ENCODE results near the gene PKHD1. TPM values are rescaled to one million over a fixed set of nuclear protein-coding genes. Genes with fewer than 3 reads are reported as not detected.
A peak's percentile ranks its signal among the peaks of the same experiment; 100 is the strongest.

PKHD1 gene
- total RNA-seq, 1 experiment from 2014 or later: 0.43 TPM

DNA sequence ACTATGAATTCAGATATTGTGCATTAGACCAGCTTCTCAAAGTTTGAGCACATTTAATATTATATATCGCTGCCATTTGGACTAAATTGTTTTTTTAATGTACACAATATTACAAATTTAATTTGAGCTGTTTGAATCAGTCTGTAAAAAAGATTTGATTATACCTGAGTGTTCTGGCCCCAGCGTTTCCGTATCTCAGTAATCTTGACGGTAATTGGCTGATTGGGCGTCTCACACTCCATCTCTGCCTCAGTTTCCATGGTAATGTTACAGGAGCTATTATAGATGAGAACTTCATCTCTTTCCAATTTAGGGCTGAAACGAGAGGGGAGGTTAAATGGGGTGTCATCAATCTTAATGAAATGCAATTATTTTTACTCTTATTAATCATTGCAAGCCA, 77.3 kb downstream of the PKHD1 start:
- Histone ChIP-seq H3K27ac (ENCODE audit: low read depth, low read length, poor library complexity, severe bottlenecking) (no peak overlapping the region), H3K9me3 (ENCODE audit: low read depth, low read length, poor library complexity, severe bottlenecking) (no peaks in the 10 kb centered on the region), H3K4me3 (ENCODE audit: low read depth, low read length, poor library complexity, severe bottlenecking) (no peak overlapping the region), H3K4me1 (ENCODE audit: insufficient read depth, low read length, poor library complexity, severe bottlenecking) (peaks cover 8% of the 10 kb centered on the region), H3K36me3 (ENCODE audit: insufficient read depth, low read length, poor library complexity, severe bottlenecking) (no peaks in the 10 kb centered on the region), H3K27me3 (replicated peaks; ENCODE audit: insufficient read depth, low read depth, low read length, poor library complexity) (no peaks in the 10 kb centered on the region)
- intact Hi-C loops (cut with micrococcal nuclease; ENCODE audit: unreplicated experiment): loop anchor here (1.0 kb wide), 1 partner anchor 31 kb away; no protein-coding TSS in a partner anchor
- no peak for DNase-seq (ENCODE audit: low spot score)
- POLR2A ChIA-PET (ENCODE audit: low non-redundant PET): no interaction called here
- no TSS peak for BruUV-seq (replicated peaks)
- TF ChIP-seq EZH2 (IDR thresholded peaks at IDR 0.05; ENCODE audit: borderline replicate concordance, low read depth, low read length, poor library complexity, severe bottlenecking): no peak
- TF ChIP-seq, protein P1, sequence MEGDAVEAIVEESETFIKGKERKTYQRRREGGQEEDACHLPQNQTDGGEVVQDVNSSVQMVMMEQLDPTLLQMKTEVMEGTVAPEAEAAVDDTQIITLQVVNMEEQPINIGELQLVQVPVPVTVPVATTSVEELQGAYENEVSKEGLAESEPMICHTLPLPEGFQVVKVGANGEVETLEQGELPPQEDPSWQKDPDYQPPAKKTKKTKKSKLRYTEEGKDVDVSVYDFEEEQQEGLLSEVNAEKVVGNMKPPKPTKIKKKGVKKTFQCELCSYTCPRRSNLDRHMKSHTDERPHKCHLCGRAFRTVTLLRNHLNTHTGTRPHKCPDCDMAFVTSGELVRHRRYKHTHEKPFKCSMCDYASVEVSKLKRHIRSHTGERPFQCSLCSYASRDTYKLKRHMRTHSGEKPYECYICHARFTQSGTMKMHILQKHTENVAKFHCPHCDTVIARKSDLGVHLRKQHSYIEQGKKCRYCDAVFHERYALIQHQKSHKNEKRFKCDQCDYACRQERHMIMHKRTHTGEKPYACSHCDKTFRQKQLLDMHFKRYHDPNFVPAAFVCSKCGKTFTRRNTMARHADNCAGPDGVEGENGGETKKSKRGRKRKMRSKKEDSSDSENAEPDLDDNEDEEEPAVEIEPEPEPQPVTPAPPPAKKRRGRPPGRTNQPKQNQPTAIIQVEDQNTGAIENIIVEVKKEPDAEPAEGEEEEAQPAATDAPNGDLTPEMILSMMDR (conservative IDR thresholded peaks at IDR 0.05; ENCODE audit: low read depth, low read length): no peak
- CTCF ChIA-PET: no interaction called here

GRCh38 chr6:52009466-52010140, 77.8 kb downstream of the PKHD1 start:
- intact Hi-C loops (cut with micrococcal nuclease; ENCODE audit: unreplicated experiment): loop anchor here (1.0 kb wide), 1 partner anchor 32 kb away; no protein-coding TSS in a partner anchor
- POLR2A ChIA-PET (ENCODE audit: low non-redundant PET): no interaction called here
- Histone ChIP-seq H3K36me3 (ENCODE audit: insufficient read depth, low read length, poor library complexity, severe bottlenecking) (no peaks in the 10 kb centered on the region), H3K27ac (ENCODE audit: low read depth, low read length, poor library complexity, severe bottlenecking) (no peak overlapping the region), H3K9me3 (ENCODE audit: low read depth, low read length, poor library complexity, severe bottlenecking) (no peaks in the 10 kb centered on the region), H3K4me1 (ENCODE audit: insufficient read depth, low read length, poor library complexity, severe bottlenecking) (peaks cover 8% of the 10 kb centered on the region), H3K4me3 (ENCODE audit: low read depth, low read length, poor library complexity, severe bottlenecking) (no peak overlapping the region), H3K27me3 (replicated peaks; ENCODE audit: insufficient read depth, low read depth, low read length, poor library complexity) (no peaks in the 10 kb centered on the region)
- no TSS peak for BruUV-seq (replicated peaks)
- TF ChIP-seq, protein P1 (conservative IDR thresholded peaks at IDR 0.05; ENCODE audit: low read depth, low read length): no peak
- TF ChIP-seq EZH2 (IDR thresholded peaks at IDR 0.05; ENCODE audit: borderline replicate concordance, low read depth, low read length, poor library complexity, severe bottlenecking): no peak
- CTCF ChIA-PET: no interaction called here
- DNase-seq (ENCODE audit: low spot score): peak; percentile 33

- no peak for DNase-seq (ENCODE audit: low spot score)
- CTCF ChIA-PET: no interaction called here
- no TSS peak for BruUV-seq (replicated peaks)
- no peaks in the 10 kb centered on the region for H3K36me3 ChIP-seq (ENCODE audit: insufficient read depth, low read length, poor library complexity, severe bottlenecking)
- POLR2A ChIA-PET (ENCODE audit: low non-redundant PET): no interaction called here
- no peak overlapping the region for H3K27ac ChIP-seq (ENCODE audit: low read depth, low read length, poor library complexity, severe bottlenecking)
- H3K4me1 ChIP-seq (ENCODE audit: insufficient read depth, low read length, poor library complexity, severe bottlenecking): no peaks in the 10 kb centered on the region
- no peaks in the 10 kb centered on the region for H3K9me3 ChIP-seq (ENCODE audit: low read depth, low read length, poor library complexity, severe bottlenecking)
- no peak overlapping the region for H3K4me3 ChIP-seq (ENCODE audit: low read depth, low read length, poor library complexity, severe bottlenecking)
- intact Hi-C loops (cut with micrococcal nuclease; ENCODE audit: unreplicated experiment): no loop called here
- no peaks in the 10 kb centered on the region for H3K27me3 ChIP-seq (replicated peaks; ENCODE audit: insufficient read depth, low read depth, low read length, poor library complexity)
- no peak for TF ChIP-seq EZH2 (IDR thresholded peaks at IDR 0.05; ENCODE audit: borderline replicate concordance, low read depth, low read length, poor library complexity, severe bottlenecking)
- TF ChIP-seq, protein P1 (conservative IDR thresholded peaks at IDR 0.05; ENCODE audit: low read depth, low read length): no peak
Observed at GRCh38 chr6:52000064-52000463, 87.3 kb downstream of the PKHD1 start.
